Lower leg skin (tissue), 3 donors: ENCODE results near the gene LARP6.

Experiments
- CTCF ChIP-seq, 3 donors: fragments of 450-650 bp; IDR thresholded peaks; one replicate each; pipeline ENCODE4 v1.5.1; 2016; ENCODE audit warnings: antibody characterized with exemption in 3 of 3, mild to moderate bottlenecking in 3 of 3, moderate library complexity in 2 of 3
- POLR2A ChIP-seq, 2 donors: fragments of 450-650 bp; IDR thresholded peaks; one replicate each; pipeline ENCODE4 v1.6.1; 2016 to 2017; ENCODE audit warnings: antibody characterized with exemption in 2 of 2, mild to moderate bottlenecking in 1 of 2, moderate library complexity in 1 of 2

- no peak for TF ChIP-seq CTCF (IDR thresholded peaks at IDR 0.05)
- TF ChIP-seq POLR2A (IDR thresholded peaks at IDR 0.05), result no peak
These were observed 59.2 kb downstream of the LARP6 start for GRCh38 chr15:70794596-70795310.
